ENCODE measurements around the gene TXNRD2. TPM values are rescaled to one million over a fixed set of nuclear protein-coding genes. Genes with fewer than 3 reads are reported as not detected.

TXNRD2 gene
- total and polyA plus RNA-seq, 2 of the 4 experiments (the other 2 are of a cell fraction) = 15.6 to 25.7 TPM

DNA sequence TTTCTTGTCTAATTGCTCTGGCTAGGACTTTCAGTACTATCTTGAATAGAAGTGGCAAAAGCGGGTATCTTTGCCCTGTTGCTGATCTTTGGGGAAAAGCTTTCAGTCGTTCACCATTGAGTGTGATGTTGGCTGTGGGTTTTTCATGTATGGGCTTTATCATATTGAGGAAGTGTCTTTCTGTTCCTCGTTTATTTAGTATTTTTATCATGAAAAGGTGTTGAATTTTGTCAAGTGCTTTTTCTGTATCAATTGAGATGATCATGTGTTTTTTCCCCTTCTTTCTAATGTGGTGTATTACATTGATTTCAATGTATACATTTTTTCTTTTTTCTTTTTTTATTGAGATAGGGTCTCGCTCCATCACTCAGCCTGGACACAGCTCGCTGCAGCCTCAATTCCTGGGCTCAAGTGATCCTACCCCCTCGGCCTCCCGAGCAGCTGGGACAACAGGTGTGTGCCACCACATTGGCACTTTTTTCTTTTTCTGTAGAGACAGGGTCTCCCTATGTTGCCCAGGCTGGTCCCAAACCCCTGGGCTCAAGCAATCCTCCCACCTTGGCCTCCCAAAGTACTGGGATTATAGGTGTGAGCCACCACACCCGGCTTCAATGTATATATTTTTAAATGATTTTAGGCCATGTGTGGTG lies 81.6 kb downstream of the TXNRD2 start:
- H4K5ac ChIP-seq (ENCODE audit: low read depth, low read length) = no peak overlapping the region
- H2BK120ac ChIP-seq (ENCODE audit: low read depth, low read length) = no peak overlapping the region
- H3K4me2 ChIP-seq (ENCODE audit: low read depth, low read length) = no peak overlapping the region
- H4K20me1 ChIP-seq (ENCODE audit: insufficient read depth, low read length) = no peaks in the 10 kb centered on the region
- DNase-seq (no peak), ATAC-seq (ENCODE audit: low read depth) (no peak)
- no peak overlapping the region for H3K4me3 ChIP-seq (ENCODE audit: insufficient read depth, low read depth, low read length)
- H2AFZ ChIP-seq (replicated peaks; ENCODE audit: low read length, poor library complexity) = no peak overlapping the region
- CTCF ChIA-PET = no interaction called here
- H3K27ac ChIP-seq (ENCODE audit: insufficient read depth, low read length) = no peak overlapping the region
- H3K4ac ChIP-seq (ENCODE audit: low read depth, low read length) = no peak overlapping the region
- H3K4me1 ChIP-seq (ENCODE audit: control insufficient read depth, insufficient read depth, low read length) = peaks cover 7% of the 10 kb centered on the region; the same call in 1 of the 2 replicates
- no peak overlapping the region for H2BK20ac ChIP-seq (ENCODE audit: low read depth, low read length)
- TF ChIP-seq MXI1 (IDR thresholded peaks at IDR 0.05; ENCODE audit: borderline replicate concordance, low read depth, low read length) (no peak), NFE2L2 (IDR thresholded peaks at IDR 0.05; ENCODE audit: low read depth, low read length) (no peak), MAZ (IDR thresholded peaks at IDR 0.05; ENCODE audit: borderline replicate concordance, low read depth, low read length) (no peak), BHLHE40 (IDR thresholded peaks at IDR 0.05; ENCODE audit: low read depth, low read length) (no peak), RFX5 (IDR thresholded peaks at IDR 0.05; ENCODE audit: low read depth, low read length) (no peak), MAFK (IDR thresholded peaks at IDR 0.05; ENCODE audit: low read depth, low read length) (no peak), CEBPB (IDR thresholded peaks at IDR 0.05; ENCODE audit: low read depth, low read length) (no peak), SMC3 (IDR thresholded peaks at IDR 0.05; ENCODE audit: low read depth, low read length) (no peak), POLR2A (IDR thresholded peaks at IDR 0.05; ENCODE audit: low read depth, low read length) (no peak), CHD1 (IDR thresholded peaks at IDR 0.05; ENCODE audit: low read depth, low read length) (no peak), FOS (IDR thresholded peaks at IDR 0.05; ENCODE audit: low read depth, low read length) (no peak), RCOR1 (IDR thresholded peaks at IDR 0.05; ENCODE audit: insufficient replicate concordance, low read length) (no peak), RAD21 (IDR thresholded peaks at IDR 0.05; ENCODE audit: low read length) (no peak)
- TF ChIP-seq, protein P1, sequence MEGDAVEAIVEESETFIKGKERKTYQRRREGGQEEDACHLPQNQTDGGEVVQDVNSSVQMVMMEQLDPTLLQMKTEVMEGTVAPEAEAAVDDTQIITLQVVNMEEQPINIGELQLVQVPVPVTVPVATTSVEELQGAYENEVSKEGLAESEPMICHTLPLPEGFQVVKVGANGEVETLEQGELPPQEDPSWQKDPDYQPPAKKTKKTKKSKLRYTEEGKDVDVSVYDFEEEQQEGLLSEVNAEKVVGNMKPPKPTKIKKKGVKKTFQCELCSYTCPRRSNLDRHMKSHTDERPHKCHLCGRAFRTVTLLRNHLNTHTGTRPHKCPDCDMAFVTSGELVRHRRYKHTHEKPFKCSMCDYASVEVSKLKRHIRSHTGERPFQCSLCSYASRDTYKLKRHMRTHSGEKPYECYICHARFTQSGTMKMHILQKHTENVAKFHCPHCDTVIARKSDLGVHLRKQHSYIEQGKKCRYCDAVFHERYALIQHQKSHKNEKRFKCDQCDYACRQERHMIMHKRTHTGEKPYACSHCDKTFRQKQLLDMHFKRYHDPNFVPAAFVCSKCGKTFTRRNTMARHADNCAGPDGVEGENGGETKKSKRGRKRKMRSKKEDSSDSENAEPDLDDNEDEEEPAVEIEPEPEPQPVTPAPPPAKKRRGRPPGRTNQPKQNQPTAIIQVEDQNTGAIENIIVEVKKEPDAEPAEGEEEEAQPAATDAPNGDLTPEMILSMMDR (conservative IDR thresholded peaks at IDR 0.05; ENCODE audit: low read depth, low read length) = no peak
- TF ChIP-seq, protein P2, sequence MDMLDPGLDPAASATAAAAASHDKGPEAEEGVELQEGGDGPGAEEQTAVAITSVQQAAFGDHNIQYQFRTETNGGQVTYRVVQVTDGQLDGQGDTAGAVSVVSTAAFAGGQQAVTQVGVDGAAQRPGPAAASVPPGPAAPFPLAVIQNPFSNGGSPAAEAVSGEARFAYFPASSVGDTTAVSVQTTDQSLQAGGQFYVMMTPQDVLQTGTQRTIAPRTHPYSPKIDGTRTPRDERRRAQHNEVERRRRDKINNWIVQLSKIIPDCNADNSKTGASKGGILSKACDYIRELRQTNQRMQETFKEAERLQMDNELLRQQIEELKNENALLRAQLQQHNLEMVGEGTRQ (IDR thresholded peaks at IDR 0.05; ENCODE audit: low read depth, low read length) = no peak
- TF ChIP-seq, protein P3, sequence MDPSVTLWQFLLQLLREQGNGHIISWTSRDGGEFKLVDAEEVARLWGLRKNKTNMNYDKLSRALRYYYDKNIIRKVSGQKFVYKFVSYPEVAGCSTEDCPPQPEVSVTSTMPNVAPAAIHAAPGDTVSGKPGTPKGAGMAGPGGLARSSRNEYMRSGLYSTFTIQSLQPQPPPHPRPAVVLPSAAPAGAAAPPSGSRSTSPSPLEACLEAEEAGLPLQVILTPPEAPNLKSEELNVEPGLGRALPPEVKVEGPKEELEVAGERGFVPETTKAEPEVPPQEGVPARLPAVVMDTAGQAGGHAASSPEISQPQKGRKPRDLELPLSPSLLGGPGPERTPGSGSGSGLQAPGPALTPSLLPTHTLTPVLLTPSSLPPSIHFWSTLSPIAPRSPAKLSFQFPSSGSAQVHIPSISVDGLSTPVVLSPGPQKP (IDR thresholded peaks at IDR 0.05; ENCODE audit: borderline replicate concordance, low read depth, low read length) = no peak
- no peak overlapping the region for H2BK5ac ChIP-seq (ENCODE audit: low read depth, low read length, poor library complexity, severe bottlenecking)
- H3K56ac ChIP-seq (ENCODE audit: extremely low read depth, insufficient read depth, low read length) = no peak overlapping the region
- no peak overlapping the region for H4K8ac ChIP-seq (ENCODE audit: low read depth in 2 of 2, low read length in 2 of 2)
- WGBS, 2 experiments (ENCODE audit: extremely low coverage in 2 of 2, insufficient read length in 1 of 2) = no CpG with 5 or more reads among the region's 8 CpGs
- H3K14ac ChIP-seq (replicated peaks; ENCODE audit: low read depth, low read length) = no peak overlapping the region
- no peaks in the 10 kb centered on the region for H3K27me3 ChIP-seq (ENCODE audit: control insufficient read depth, insufficient read depth, low read length)
- no peak overlapping the region for H3K18ac ChIP-seq (ENCODE audit: low read depth, low read length)
- BruUV-seq (replicated peaks) = no TSS peak
- no peaks in the 10 kb centered on the region; the same call in 1 of the 2 replicates for H3K9me1 ChIP-seq (ENCODE audit: insufficient read depth, low read length)
- H2AK9ac ChIP-seq (replicated peaks; ENCODE audit: low read depth, low read length, poor library complexity) = no peak overlapping the region
- no peak overlapping the region for H2AK5ac ChIP-seq (ENCODE audit: low read depth, low read length)
- H3K9me3 ChIP-seq (ENCODE audit: control insufficient read depth, insufficient read depth, low read length) = no peaks in the 10 kb centered on the region
- H3K23ac ChIP-seq (ENCODE audit: low read depth, low read length) = no peak overlapping the region
- H4K91ac ChIP-seq (ENCODE audit: insufficient read depth, low read depth, low read length) = no peak overlapping the region
- dilution Hi-C loops (cut with HindIII; ENCODE audit: low sequenced_read_pairs, unreplicated experiment) (no loop called here), intact Hi-C loops (cut with micrococcal nuclease) (no loop called here), in situ Hi-C loops (cut with MboI; ENCODE audit: low sequenced_read_pairs) (no loop called here)
- no peak overlapping the region for H2BK15ac ChIP-seq (ENCODE audit: low read depth, low read length)
- POLR2A ChIA-PET (ENCODE audit: unreplicated experiment) = no interaction called here
- peaks cover 11 to 17% of the 10 kb centered on the region in 2 experiments for H3K79me1 ChIP-seq (ENCODE audit: low read depth in 1 of 2, low read length in 2 of 2)
- H3K9ac ChIP-seq (ENCODE audit: low read depth, low read length) = no peak overlapping the region
- H3K36me3 ChIP-seq (ENCODE audit: control insufficient read depth, insufficient read depth, low read length) = no peaks in the 10 kb centered on the region

All from IMR-90 (cell line).